Stimulated activated effector memory CD8-positive, alpha-beta T cell treated with anti-CD3 and anti-CD28 coated beads, Interleukin-12 subunit alpha, Interleukin-12 subunit beta, amount 100 ng/mL, for 72 hours (primary cell): ENCODE results near the gene PIEZO2.

ENCODE experiments used
- ATAC-seq: fragments of 150-1000 bp; cut with Tn5 transposase; 2 replicates; pipeline ENCODE4 v1.10.0; 2021
- DNase-seq, 2 donors: peaks; one replicate each; pipeline ENCODE4 v3.0.0; 2021 to 2022; ENCODE audit warnings: low spot score in 2 of 2
- H3K27ac Mint-ChIP-seq: one replicate; pipeline ENCODE4 v1.8.0; 2022; ENCODE audit warnings: mild to moderate bottlenecking, mixed read lengths
- H3K36me3 Mint-ChIP-seq: one replicate; pipeline ENCODE4 v1.8.0; 2022; ENCODE audit warnings: mild to moderate bottlenecking, mixed read lengths
- H3K4me1 Mint-ChIP-seq: one replicate; pipeline ENCODE4 v1.8.0; 2022; ENCODE audit warnings: mixed read lengths
- H3K4me3 Mint-ChIP-seq: one replicate; pipeline ENCODE4 v1.8.0; 2022; ENCODE audit warnings: mild to moderate bottlenecking, mixed read lengths
- H3K9me3 Mint-ChIP-seq: one replicate; pipeline ENCODE4 v1.8.0; 2022; ENCODE audit warnings: mixed read lengths

PIEZO2 gene

GRCh38 chr18:11108947-11109346 is 40.4 kb downstream of the PIEZO2 start:
- no peaks in the 10 kb centered on the region for H3K36me3 Mint-ChIP-seq
- H3K4me3 Mint-ChIP-seq: no peak overlapping the region
- H3K9me3 Mint-ChIP-seq: peaks cover 5% of the 10 kb centered on the region
- no peaks in the 10 kb centered on the region for H3K4me1 Mint-ChIP-seq
- ATAC-seq: no peak
- DNase-seq: no peak
- H3K27ac Mint-ChIP-seq: no peak overlapping the region

- Mint-ChIP-seq H3K9me3 (peaks cover 5% of the 10 kb centered on the region), H3K27ac (no peak overlapping the region), H3K4me3 (no peak overlapping the region)
Observed at GRCh38 chr18:11106894-11107293, 42.5 kb downstream of the PIEZO2 start.

GRCh38 chr18:11105463-11105862 is 43.9 kb downstream of the PIEZO2 start:
- H3K4me1 Mint-ChIP-seq: no peaks in the 10 kb centered on the region
- peaks cover 3% of the 10 kb centered on the region for H3K9me3 Mint-ChIP-seq
- no peak overlapping the region for H3K27ac Mint-ChIP-seq
- ATAC-seq (no peak), DNase-seq (no peak)
- no peaks in the 10 kb centered on the region for H3K36me3 Mint-ChIP-seq
- H3K4me3 Mint-ChIP-seq: no peak overlapping the region

More at GRCh38 chr18:11106894-11107293, 42.5 kb downstream of the PIEZO2 start:
- DNase-seq: no peak
- no peak for ATAC-seq
- H3K4me1 Mint-ChIP-seq: no peaks in the 10 kb centered on the region
- H3K36me3 Mint-ChIP-seq: no peaks in the 10 kb centered on the region

DNA sequence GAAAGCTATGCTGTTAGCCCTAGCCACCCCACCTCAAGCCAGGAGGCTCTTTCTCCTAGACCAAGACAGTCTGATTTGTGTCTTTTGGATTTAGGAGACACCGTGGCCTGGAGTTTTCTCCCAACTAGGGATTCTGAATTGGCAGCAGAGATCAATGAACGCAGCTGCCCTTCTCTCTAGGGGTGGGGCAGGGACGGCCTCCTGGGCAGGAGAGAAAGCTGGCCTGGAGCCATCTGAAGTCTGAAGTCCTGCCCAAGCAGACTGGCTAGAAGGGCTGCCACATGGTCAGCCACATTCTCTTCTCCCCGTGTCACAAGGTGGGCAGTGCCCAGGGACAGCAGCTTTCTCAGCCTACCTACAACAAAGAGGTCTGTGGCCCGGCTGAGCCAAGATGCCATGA is 45.1 kb downstream of the PIEZO2 start:
- Mint-ChIP-seq H3K36me3 (no peaks in the 10 kb centered on the region), H3K4me1 (no peaks in the 10 kb centered on the region), H3K9me3 (peaks cover 3% of the 10 kb centered on the region), H3K4me3 (no peak overlapping the region), H3K27ac (no peak overlapping the region)
- DNase-seq: no peak
- no peak for ATAC-seq

DNA sequence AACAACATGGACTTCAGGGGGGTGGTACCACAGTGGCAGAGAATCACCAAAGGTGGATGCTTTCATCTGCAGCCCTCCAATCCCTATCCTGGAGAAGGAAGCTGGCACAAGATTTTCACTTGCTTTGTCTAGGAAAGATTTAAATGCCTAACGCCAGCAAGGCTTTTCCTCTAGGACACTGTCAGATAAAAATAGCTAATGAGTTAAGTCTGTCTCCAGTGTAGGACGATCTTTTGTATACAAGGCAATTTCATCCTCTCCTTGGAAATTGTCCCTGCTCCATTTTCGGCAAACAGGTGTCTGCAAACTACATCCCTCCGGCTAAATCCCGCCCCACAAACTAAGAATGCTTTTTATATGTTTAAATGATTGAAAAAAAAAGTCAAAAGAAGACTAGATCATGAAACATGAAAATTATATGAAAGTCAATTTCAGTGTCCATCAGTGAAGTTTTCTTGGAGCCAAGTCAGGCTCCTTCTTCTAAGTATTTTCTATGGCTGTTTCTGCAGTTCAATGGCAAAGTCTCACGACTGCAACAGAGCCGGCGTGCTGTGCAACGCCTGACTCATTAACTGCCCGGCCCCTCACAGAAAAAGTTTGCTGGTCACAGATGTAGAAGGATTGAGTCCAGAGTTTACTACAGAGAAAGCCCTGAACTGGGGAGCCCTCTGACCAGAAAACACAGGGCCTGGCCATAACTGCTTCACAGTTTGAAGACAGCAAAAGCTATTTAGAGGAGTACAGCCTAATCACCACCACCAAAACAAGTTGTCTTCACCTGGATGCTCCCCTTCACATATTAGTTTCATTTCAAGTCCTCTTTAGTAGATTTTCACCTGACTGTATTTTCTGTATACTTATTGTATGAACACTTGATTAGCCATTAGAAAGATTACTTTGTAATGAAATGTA is 52.3 kb downstream of the PIEZO2 start:
- Mint-ChIP-seq H3K4me1 (no peaks in the 10 kb centered on the region), H3K9me3 (no peaks in the 10 kb centered on the region), H3K4me3 (no peak overlapping the region), H3K36me3 (no peaks in the 10 kb centered on the region), H3K27ac (no peak overlapping the region)
- ATAC-seq (no peak), DNase-seq (no peak)

DNA sequence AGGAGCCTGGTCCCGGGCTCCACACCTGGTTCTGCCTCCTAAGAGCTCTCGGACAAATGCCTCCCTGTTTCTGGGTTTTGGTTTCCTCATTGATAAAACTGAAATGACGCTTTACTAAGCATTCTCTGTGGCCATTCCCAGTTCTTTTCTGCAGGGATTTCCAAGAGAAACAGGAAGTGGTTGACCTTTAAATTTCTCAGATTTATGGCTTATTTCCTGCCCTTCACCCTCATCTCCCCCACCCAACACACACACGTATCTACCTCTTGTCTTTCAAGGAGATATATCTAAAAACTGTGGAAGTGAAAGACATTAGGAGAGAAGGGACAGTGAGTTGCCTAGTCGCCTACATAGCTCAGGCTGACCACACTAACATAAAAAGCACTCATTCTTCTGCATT is 53.0 kb downstream of the PIEZO2 start:
- DNase-seq (no peak), ATAC-seq (no peak)
- Mint-ChIP-seq H3K4me3 (no peak overlapping the region), H3K36me3 (no peaks in the 10 kb centered on the region), H3K4me1 (no peaks in the 10 kb centered on the region), H3K9me3 (no peaks in the 10 kb centered on the region), H3K27ac (no peak overlapping the region)

DNA sequence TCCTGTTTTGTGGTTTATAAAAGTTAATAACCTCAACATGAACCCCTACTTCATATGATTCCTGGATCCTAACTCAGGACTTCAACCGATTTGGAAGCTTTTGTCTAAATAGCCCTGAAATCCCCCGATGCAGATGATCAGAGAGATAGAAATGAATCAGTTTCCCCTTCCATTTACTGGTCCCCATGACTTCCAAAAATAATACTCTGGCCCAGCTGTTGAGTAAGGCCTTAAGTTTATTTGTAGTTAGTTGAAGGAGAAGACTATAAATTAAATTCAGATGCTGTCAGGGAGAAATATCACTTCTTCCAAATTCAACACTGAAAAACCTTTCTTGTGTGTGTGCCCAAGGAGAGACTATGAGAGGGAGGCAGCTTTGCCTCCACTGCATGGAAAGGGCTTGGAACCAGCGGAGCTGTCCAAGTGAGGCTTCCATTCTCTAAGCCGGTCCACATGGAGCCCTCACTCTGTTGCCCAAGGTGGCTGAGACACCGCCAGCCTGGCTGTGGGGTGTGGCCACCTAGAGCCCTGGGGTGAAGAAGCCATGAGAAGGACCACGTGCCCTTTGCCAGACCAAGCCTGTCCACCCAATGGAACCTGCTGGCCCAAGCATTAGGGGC is 53.6 kb downstream of the PIEZO2 start:
- no peaks in the 10 kb centered on the region for H3K36me3 Mint-ChIP-seq
- no peak for ATAC-seq

DNA sequence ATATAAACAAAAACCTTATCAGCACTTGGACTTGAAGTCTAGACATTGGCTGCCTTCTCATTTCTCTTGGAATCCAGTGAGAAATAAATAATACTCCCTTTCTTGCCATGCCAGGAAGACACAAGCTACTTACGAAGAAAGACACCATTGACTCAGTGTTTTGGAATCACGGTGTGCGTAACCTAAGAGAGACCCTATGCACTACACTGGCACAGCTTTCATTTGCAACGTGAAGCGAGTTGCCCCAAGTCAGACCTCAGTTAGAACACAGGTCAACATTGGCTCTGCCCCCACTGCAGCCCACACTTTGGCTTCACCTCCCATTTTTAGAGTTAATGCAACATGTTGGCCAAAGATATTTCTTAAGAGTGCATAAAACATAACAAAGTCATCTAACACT is 54.2 kb downstream of the PIEZO2 start:
- ATAC-seq (no peak), DNase-seq (no peak)
- H3K9me3 Mint-ChIP-seq: no peaks in the 10 kb centered on the region
- H3K36me3 Mint-ChIP-seq: no peaks in the 10 kb centered on the region
- no peaks in the 10 kb centered on the region for H3K4me1 Mint-ChIP-seq
- H3K27ac Mint-ChIP-seq: no peak overlapping the region
- H3K4me3 Mint-ChIP-seq: no peak overlapping the region

More for the DNA sequence above, 53.6 kb downstream of the PIEZO2 start:
- Mint-ChIP-seq H3K27ac (no peak overlapping the region), H3K9me3 (no peaks in the 10 kb centered on the region), H3K4me1 (no peaks in the 10 kb centered on the region), H3K4me3 (no peak overlapping the region)
- DNase-seq: no peak

DNA sequence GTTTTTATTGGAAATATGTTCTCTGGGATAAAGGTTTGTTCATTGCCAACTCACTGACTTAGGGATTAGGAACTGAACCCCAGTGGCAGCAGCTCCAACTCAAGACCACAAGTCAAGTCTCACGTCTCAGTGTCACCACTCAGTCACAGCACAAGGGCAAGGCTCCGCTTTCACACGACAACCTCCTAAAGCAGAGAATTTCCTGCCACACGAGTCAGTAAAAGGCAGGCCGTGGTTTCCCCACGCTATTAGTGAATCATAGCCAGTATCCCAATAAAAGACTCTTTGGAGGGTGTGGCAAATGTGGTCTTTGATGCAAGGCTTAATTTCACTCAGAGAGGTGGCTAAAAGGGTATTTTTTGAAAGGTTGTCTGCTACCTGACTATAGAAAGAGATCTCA is 57.6 kb downstream of the PIEZO2 start:
- DNase-seq: no peak

DNA sequence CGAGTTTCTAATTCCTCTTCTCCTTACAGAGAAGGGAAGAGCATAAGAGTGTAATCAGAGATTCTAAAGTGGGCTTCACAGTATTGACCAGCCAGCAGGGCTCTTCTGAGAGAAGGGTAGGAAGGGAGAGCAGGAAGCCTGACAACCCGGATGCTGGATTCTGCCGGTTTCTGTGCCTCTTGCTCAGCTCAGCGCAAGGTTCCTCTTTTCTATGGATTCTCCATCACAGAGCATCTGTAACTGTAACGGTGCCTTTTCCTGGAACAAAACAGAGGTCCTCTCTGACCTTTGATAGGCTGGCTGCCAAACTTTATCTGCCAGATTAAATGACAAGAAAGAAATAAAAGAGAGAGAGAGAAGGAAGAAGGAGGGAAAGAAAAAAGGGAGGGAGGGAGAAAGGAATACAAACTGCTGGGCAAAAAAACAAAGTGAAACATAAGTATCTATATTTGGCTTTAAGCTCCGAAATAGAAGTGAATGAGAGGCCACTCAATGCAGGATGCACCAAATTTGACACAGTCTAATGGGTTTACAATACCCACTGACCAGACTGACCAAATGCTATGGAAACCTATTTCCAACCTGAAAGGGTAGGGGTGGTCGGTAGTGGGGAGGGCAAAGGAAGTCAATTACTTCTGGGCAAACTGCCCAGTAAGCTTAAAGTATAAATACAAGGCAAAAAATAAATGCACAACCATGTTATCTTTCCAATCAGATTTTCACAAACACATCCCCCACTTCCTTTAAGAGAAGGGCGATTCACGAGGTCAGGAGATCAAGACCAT is 59.2 kb downstream of the PIEZO2 start:
- H3K27ac Mint-ChIP-seq: no peak overlapping the region
- DNase-seq: no peak
- no peak overlapping the region for H3K4me3 Mint-ChIP-seq
- no peak for ATAC-seq
- H3K4me1 Mint-ChIP-seq: no peaks in the 10 kb centered on the region
- peaks cover 3% of the 10 kb centered on the region for H3K9me3 Mint-ChIP-seq
- no peaks in the 10 kb centered on the region for H3K36me3 Mint-ChIP-seq

More for the DNA sequence above, 57.6 kb downstream of the PIEZO2 start:
- no peak for ATAC-seq
- Mint-ChIP-seq H3K4me1 (no peaks in the 10 kb centered on the region), H3K4me3 (no peak overlapping the region), H3K9me3 (peaks cover 3% of the 10 kb centered on the region), H3K36me3 (no peaks in the 10 kb centered on the region), H3K27ac (no peak overlapping the region)

DNA sequence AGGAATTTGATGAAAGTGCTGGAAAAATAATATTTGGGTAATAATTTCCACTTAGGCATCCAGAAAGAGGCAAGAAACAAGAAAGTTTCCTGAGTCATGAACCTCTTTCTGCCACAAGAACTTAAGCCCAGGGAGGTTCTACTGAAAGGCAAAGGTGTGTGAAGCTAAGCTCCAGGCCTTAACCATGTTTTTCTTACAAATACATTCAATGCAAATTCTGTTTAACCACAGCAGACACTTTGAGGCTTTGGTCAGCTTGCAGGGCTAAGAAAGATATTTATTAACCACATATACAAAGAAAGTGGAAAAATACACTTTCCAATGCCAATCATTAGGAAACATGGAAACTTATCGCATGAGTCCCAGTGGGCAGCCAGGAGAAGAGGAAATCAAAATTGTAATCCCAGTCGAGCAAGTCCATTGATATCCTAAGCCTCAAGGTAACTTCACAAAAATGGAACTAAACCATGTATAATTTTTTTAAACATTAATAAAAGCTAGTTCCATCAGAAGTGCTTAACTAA is 68.3 kb downstream of the PIEZO2 start:
- Mint-ChIP-seq H3K4me3 (no peak overlapping the region), H3K4me1 (no peaks in the 10 kb centered on the region), H3K27ac (no peak overlapping the region), H3K36me3 (no peaks in the 10 kb centered on the region), H3K9me3 (no peaks in the 10 kb centered on the region)
- no peak for ATAC-seq
- no peak for DNase-seq

DNA sequence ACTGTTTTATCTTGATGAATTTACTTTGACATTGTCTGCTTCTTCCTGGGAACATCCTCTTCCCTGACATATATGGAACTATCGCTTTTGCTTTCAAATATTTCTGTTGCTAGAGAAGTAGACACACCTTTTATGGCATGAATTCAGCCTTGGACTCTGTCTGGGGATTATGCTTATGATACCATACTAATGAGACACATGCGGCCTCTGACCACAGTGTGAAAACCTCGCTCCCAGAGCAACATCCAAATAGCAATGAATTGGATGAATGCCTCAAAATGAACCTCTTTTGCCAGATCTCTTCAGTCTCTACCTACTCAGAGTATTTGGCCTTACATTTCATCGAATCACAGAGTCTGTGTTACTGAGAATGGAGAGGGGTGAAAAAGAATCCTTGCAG is 70.9 kb downstream of the PIEZO2 start:
- Mint-ChIP-seq H3K4me1 (no peaks in the 10 kb centered on the region), H3K4me3 (no peak overlapping the region), H3K27ac (no peak overlapping the region), H3K9me3 (no peaks in the 10 kb centered on the region), H3K36me3 (no peaks in the 10 kb centered on the region)
- ATAC-seq: no peak
- DNase-seq: no peak

DNA sequence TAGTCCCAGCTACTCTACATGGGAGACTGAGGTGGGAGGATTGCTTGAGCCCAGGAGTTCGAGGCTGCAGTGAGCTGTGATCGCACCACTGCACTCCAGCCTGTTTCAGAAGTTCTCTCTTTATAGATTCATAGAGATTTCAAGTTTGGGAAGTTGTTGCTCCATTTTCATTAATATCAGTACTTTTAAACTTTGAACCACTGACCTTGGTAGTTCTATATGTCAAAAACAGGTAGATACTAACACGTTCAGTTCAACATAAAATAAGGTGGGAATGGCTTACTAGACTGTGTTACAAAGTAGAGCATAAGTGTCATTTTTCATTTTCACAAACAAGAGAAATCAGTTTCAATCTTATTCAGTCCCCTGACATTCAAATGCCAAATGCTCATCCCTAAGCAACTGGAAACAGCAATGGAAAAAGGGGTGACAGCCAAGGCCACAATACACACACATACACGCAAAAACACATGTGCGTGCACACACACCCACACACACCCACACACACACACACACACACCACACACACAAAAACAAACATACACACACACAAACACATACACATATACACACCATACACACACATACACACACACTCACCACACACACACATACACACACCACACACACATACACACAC is 71.7 kb downstream of the PIEZO2 start:
- no peak for DNase-seq
- Mint-ChIP-seq H3K9me3 (no peaks in the 10 kb centered on the region), H3K4me1 (no peaks in the 10 kb centered on the region), H3K27ac (no peak overlapping the region), H3K36me3 (no peaks in the 10 kb centered on the region), H3K4me3 (no peak overlapping the region)
- ATAC-seq: no peak

- no peaks in the 10 kb centered on the region for H3K4me1 Mint-ChIP-seq
- H3K9me3 Mint-ChIP-seq: no peaks in the 10 kb centered on the region
- DNase-seq (no peak), ATAC-seq (no peak)
- H3K4me3 Mint-ChIP-seq: no peak overlapping the region
- no peak overlapping the region for H3K27ac Mint-ChIP-seq
- H3K36me3 Mint-ChIP-seq: no peaks in the 10 kb centered on the region
Observed at GRCh38 chr18:11074889-11075288, 74.5 kb downstream of the PIEZO2 start.

DNA sequence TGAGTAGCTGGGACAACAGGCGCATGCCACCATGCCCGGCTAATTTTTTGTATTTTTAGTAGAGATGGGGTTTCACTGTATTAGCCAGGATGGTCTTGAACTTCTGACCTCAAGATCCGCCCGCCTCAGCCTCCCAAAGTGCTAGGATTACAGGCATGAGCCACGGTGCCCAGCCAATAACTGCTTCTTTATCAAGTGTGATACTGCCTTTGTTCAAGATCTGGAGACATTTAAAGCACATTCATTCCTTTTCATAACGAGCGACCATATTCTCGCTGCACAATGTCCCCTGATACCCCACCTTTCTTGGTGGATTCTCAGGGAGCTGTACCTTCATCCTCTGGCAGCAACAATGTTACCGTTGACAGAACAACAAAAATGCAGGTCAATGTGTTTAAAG is 75.4 kb downstream of the PIEZO2 start:
- Mint-ChIP-seq H3K4me1 (no peaks in the 10 kb centered on the region), H3K27ac (no peak overlapping the region), H3K9me3 (no peaks in the 10 kb centered on the region), H3K4me3 (no peak overlapping the region), H3K36me3 (no peaks in the 10 kb centered on the region)
- no peak for ATAC-seq
- no peak for DNase-seq
